GM08714 (cell line): ENCODE results near the gene PPP1R2C.

Experiments
- H3K4me3 ChIP-seq: fragments of 200-500 bp; sonication (Bioruptor generic); 2 replicates; pipeline ENCODE4 v1.5.1; 2014; ENCODE audit warnings: mild to moderate bottlenecking, low read length, inconsistent platforms
- ZNF274 ChIP-seq: IDR thresholded peaks from 2 replicates; pipeline ENCODE4 v1.6.1; 2012; ENCODE audit warnings: mild to moderate bottlenecking, low read depth, low read length

Gene PPP1R2C

GRCh38 chrX:42778096-42778495 lies at the start of gene PPP1R2C:
PPP1R2C (minus strand) TSS chrX:42778163; CDS start chrX:42778079, 84 bp downstream.
- no peak for TF ChIP-seq ZNF274
- H3K4me3 ChIP-seq, result no peak within 1 kb of the TSS

- TF ChIP-seq ZNF274, result no peak
- H3K4me3 ChIP-seq, result no peak overlapping the region
Measured at GRCh38 chrX:42825201-42825600, 47.2 kb upstream of the PPP1R2C start.

GRCh38 chrX:42824541-42824940 lies 46.6 kb upstream of the PPP1R2C start:
- no peak for TF ChIP-seq ZNF274

GRCh38 chrX:42823443-42823842 lies 45.5 kb upstream of the PPP1R2C start:
- TF ChIP-seq ZNF274, result no peak
- no peak overlapping the region for H3K4me3 ChIP-seq

More at GRCh38 chrX:42824541-42824940, 46.6 kb upstream of the PPP1R2C start:
- no peak overlapping the region for H3K4me3 ChIP-seq

GRCh38 chrX:42821803-42822443 lies 44.0 kb upstream of the PPP1R2C start:
- no peak overlapping the region for H3K4me3 ChIP-seq

GRCh38 chrX:42818151-42818921 lies 40.4 kb upstream of the PPP1R2C start:
- no peak overlapping the region for H3K4me3 ChIP-seq
- TF ChIP-seq ZNF274, result no peak

More at GRCh38 chrX:42821803-42822443, 44.0 kb upstream of the PPP1R2C start:
- TF ChIP-seq ZNF274, result no peak

GRCh38 chrX:42809569-42809968 lies 31.6 kb upstream of the PPP1R2C start:
- TF ChIP-seq ZNF274, result no peak
- H3K4me3 ChIP-seq, result no peak overlapping the region

- TF ChIP-seq ZNF274, result no peak
- no peak overlapping the region for H3K4me3 ChIP-seq
Measured at GRCh38 chrX:42807393-42807792, 29.4 kb upstream of the PPP1R2C start.

GRCh38 chrX:42804524-42804923 lies 26.6 kb upstream of the PPP1R2C start:
- no peak for TF ChIP-seq ZNF274
- no peak overlapping the region for H3K4me3 ChIP-seq

GRCh38 chrX:42803320-42803719 lies 25.4 kb upstream of the PPP1R2C start:
- TF ChIP-seq ZNF274, result no peak
- no peak overlapping the region for H3K4me3 ChIP-seq

GRCh38 chrX:42797651-42798269 lies 19.8 kb upstream of the PPP1R2C start:
- TF ChIP-seq ZNF274, result no peak
- H3K4me3 ChIP-seq, result no peak overlapping the region

GRCh38 chrX:42783451-42783850 lies 5.5 kb upstream of the PPP1R2C start:
- TF ChIP-seq ZNF274, result no peak

GRCh38 chrX:42776195-42776594 lies 1.8 kb downstream of the PPP1R2C start:
- no peak overlapping the region for H3K4me3 ChIP-seq
- no peak for TF ChIP-seq ZNF274

More at GRCh38 chrX:42783451-42783850, 5.5 kb upstream of the PPP1R2C start:
- H3K4me3 ChIP-seq, result no peak overlapping the region

- TF ChIP-seq ZNF274, result no peak
- H3K4me3 ChIP-seq, result no peak overlapping the region
Measured at GRCh38 chrX:42772874-42773273, 5.1 kb downstream of the PPP1R2C start.
